ENCODE results near the gene TTC6. TPM values are rescaled to one million over a fixed set of nuclear protein-coding genes. Genes with fewer than 3 reads are reported as not detected.

The TTC6 gene
- total RNA-seq, 1 donor from 2014 or later: not detected

- no peak for DNase-seq (ENCODE audit: low read depth)
Observed at GRCh38 chr14:37584211-37585100, 11.0 kb upstream of the TTC6 start.

DNA sequence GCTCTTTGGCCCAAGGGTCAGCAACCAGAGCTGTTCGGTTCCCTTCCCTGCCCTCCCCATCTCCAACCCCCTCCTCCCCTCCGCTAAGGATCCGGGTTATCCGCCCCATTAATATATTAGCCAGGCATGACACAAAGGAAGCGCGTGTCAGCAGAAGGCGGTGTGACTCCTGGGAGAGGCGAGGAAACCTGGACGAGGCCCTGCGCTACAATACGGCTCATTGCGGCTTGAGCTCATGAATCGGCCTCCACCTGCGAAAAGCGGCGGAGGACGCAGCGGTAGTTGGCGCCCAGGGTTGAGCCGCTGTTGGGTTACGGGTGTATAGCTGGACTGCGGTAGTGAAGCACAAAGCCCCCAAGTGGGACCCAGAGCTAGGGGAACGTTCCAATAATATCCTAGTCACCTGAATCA, 10.3 kb upstream of the TTC6 start:
- no peak for DNase-seq (ENCODE audit: low read depth)

DNA sequence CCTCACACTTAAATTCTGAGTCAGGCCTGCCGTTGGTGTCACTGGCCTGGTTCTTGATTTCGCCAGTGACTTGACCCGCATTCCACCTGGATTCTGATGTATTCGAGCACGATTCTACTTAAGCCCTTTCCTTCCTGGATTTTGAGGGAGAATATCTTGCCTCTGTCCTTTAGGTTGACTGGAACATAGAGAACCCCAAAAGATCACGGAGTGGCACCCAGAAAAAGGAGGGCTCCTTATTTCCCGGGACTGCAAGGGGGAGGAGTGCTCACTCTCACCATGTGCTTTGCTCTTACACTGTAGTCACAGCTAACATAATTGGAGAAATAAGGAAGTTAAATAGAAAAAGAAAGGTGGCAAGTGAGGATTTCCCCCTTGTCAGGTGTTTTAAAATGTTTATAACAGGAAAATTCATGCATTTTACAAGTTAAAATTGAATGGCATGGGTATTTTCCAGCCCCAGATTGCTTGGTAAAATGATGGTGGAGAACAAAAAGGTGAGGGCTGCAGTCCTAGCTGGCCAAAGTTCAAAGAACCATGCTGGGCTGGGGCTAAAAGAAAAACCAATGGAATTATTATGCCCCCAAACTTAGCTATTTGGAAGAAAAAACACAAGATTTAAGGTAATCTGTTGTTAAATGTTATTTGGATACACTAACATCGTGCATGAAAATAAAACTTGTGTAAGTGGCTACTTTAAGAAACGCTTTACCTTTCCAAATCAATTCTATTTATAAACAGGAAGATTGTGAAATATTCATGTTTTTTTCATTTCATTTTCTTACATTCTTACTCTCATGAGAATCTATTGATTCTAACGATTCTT, 9.2 kb upstream of the TTC6 start:
- DNase-seq (ENCODE audit: low read depth): no peak

GRCh38 chr14:37586797-37587130, 8.7 kb upstream of the TTC6 start:
- DNase-seq (ENCODE audit: low read depth): no peak

- DNase-seq (ENCODE audit: low read depth): no peak
Observed at GRCh38 chr14:37587131-37587803, 8.2 kb upstream of the TTC6 start.

GRCh38 chr14:37587881-37588666, 7.4 kb upstream of the TTC6 start:
- no peak for DNase-seq (ENCODE audit: low read depth)

GRCh38 chr14:37588667-37588955, 6.8 kb upstream of the TTC6 start:
- no peak for DNase-seq (ENCODE audit: low read depth)

- no peak for DNase-seq (ENCODE audit: low read depth)
Observed at GRCh38 chr14:37588956-37589714, 6.3 kb upstream of the TTC6 start.

DNA sequence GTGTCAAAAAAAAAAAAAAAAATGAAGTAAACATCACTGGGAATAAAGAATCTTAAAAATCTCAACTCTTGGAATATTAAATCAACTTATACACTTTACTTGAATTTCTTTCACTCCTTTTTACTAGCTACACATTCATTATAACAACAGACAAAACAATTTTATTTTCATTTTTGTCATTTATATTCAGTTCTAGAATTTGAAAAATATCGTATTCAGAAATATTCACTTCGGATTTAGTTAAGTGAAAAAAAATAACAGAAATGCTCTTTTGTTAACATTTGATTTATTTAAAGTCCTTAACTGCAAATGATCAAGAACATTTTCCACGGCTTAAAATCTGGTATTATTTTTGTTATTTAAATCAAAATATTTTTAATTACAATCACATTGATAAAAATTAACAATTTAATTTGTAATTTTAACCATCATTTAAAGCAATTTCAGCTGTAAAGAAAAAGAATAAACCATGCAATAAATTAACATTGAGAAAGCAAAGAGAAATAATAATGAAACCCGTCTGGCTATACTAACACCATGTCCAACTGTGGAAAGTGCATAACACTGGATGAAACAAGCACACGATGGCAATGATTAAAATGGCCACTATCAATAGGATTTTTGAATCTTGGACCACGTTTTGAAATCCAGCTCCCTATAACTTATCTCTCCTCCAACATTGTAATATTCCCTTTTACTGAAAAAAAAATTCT, 5.6 kb upstream of the TTC6 start:
- no peak for DNase-seq (ENCODE audit: low read depth)

DNA sequence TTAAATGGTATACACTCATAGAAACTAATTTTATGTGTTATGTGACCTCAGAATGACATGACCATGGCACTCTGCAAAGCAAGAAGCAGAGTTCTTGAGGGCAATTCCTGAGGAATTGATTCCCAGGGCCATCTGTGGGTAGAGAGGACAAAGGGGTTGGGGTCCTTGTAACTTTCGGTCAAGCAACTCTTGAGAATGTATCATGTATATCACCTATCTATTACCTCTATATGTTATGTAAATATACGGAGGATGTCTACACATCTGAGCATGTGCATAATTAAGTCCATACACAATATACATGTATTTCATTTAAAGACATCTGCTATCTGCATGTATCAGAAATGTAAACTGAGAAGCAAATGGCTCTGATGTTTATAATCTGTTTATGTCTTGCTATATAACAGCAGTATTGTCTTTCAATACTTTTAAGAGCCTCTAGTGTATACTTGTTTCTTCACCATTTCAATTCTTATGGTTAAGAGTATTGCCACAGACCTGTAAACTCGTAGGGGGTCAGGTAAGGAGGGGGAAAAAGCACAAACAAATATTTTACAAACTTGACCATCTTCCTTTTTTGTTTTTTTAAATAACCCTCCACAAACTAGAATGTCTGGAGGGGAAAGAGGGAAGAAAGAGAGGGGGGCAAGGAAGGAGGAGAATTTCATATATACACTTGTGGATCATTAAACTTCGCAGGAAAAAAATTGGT, 4.8 kb upstream of the TTC6 start:
- DNase-seq (ENCODE audit: low read depth): no peak

DNA sequence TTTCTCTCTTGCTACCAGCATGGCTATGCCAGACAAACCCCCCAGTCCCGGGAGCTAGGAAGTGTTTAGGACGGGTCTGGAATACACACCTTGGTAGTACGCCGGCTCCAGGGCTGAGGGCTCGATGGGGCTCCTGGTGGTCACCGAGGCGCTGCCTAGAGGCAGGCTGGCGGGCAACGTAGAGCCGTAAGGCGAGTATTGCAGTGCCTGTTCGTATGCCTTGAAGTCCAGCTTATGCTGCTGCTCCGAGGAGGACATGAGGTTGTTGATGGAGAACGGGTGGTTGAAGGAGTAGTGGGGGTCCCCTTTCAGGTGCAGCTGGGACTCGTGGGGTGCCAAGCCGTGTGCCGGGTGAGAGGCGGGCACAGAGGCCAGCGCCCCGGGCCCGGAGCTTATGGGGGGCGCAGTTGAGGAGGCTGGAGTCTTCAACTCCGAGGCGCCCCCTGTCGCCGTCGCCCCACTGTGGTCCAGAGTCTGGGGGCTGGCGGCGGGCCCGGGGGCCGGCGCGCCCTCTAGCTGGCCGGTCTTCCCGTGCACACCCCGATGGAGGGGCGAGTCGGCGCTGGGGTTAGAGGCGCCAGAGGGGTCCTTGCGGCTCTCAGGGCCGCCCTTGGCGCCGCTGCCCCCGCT, 4.0 kb upstream of the TTC6 start:
- DNase-seq (ENCODE audit: low read depth): no peak

DNA sequence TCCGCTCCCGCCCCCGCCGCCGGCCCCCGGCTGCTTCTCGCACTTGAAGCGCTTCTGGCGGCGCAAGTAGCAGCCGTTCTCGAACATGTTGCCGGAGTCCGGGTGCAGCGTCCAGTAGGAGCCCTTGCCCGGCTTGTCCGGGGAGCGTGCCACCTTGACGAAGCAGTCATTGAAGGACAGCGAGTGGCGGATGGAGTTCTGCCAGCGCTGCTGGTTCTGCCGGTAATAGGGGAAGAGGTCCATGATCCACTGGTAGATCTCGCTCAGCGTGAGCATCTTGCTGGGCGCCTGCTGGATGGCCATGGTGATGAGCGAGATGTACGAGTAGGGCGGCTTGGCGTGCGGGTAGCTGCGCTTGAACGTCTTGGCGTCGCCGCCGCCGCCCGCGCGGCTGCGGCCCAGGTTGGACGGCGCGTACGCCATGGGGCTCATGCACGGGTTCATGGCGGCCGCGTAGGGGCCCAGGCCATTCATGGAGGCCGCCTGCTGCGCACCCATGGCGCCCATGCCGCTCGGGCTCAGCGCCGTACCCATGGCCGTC, 3.4 kb upstream of the TTC6 start:
- no peak for DNase-seq (ENCODE audit: low read depth)

- DNase-seq (ENCODE audit: low read depth): no peak
Observed at GRCh38 chr14:37592482-37593408, 2.7 kb upstream of the TTC6 start.

GRCh38 chr14:37593511-37594237, 1.8 kb upstream of the TTC6 start:
- no peak for DNase-seq (ENCODE audit: low read depth)

- peak; percentile 96 for DNase-seq (ENCODE audit: low read depth)
Observed at GRCh38 chr14:37594238-37594970, 1.0 kb upstream of the TTC6 start.
